HepG2 (cell line): ENCODE results near the gene TGDS. TPM values are rescaled to one million over a fixed set of nuclear protein-coding genes. Genes with fewer than 3 reads are reported as not detected.
A peak's percentile ranks its signal among the peaks of the same experiment; 100 is the strongest.

ENCODE experiments used
- DMAP1 ChIP-seq: IDR thresholded peaks from 2 replicates; pipeline ENCODE4 v1.6.1; 2016
- HES4 ChIP-seq: sonication (generic); formaldehyde crosslinking; IDR thresholded peaks from 2 replicates; pipeline ENCODE4 v1.9.0; 2021; ENCODE audit warnings: mild to moderate bottlenecking, missing genetic modification reagents, borderline replicate concordance
- MYC ChIP-seq: sonication (generic); formaldehyde crosslinking; IDR thresholded peaks from 2 replicates; pipeline ENCODE4 v1.9.0; 2021; ENCODE audit warnings: missing genetic modification reagents, borderline replicate concordance
- NCOA1 ChIP-seq: sonication (generic); formaldehyde crosslinking; IDR thresholded peaks from 2 replicates; pipeline ENCODE4 v1.9.0; 2021; ENCODE audit warnings: missing genetic modification reagents
- PHF20 ChIP-seq: sonication (generic); formaldehyde crosslinking; IDR thresholded peaks from 2 replicates; pipeline ENCODE4 v1.5.0; 2020; ENCODE audit warnings: mild to moderate bottlenecking, missing genetic modification reagents
- PHF8 ChIP-seq: sonication (generic); formaldehyde crosslinking; IDR thresholded peaks from 2 replicates; pipeline ENCODE4 v1.5.0; 2020; ENCODE audit warnings: missing genetic modification reagents
- SIX4 ChIP-seq: sonication (generic); formaldehyde crosslinking; IDR thresholded peaks from 2 replicates; pipeline ENCODE4 v1.4.0; 2020; ENCODE audit warnings: missing genetic modification reagents
- ZFX ChIP-seq: sonication (generic); formaldehyde crosslinking; IDR thresholded peaks from 2 replicates; pipeline ENCODE4 v1.4.0; 2020; ENCODE audit warnings: mild to moderate bottlenecking, low read depth, missing genetic modification reagents, moderate library complexity
- ZNF20 ChIP-seq: sonication (generic); formaldehyde crosslinking; IDR thresholded peaks from 2 replicates; pipeline ENCODE4 v1.4.0; 2020; ENCODE audit warnings: mild to moderate bottlenecking, moderate library complexity, missing genetic modification reagents
- ZNF296 ChIP-seq: sonication (generic); formaldehyde crosslinking; conservative IDR thresholded peaks from 2 replicates; pipeline ENCODE4 v1.5.0; 2020; ENCODE audit warnings: mild to moderate bottlenecking, missing genetic modification reagents
- ZNF3 ChIP-seq: IDR thresholded peaks from 2 replicates; pipeline ENCODE4 v1.7.0; 2017; ENCODE audit warnings: inconsistent platforms
- ZNF558 ChIP-seq: sonication (generic); formaldehyde crosslinking; IDR thresholded peaks from 2 replicates; pipeline ENCODE4 v1.9.0; 2022; ENCODE audit warnings: mild to moderate bottlenecking, missing genetic modification reagents, borderline replicate concordance
- polyA plus RNA-seq, 8 experiments: library from polyadenylated mRNA; depleted of rRNA in 3 of 8; stranded (reverse) in 7 of 8; unstranded in 1 of 8; fragments of >200 nt; fragmentation: Illumina TruSeq in 4 of 8; extraction: Trizol in 4 of 8; gene quantifications; 2 replicates each; pipeline versions ENCODE4 v1.2.1 to v1.2.3, GENCODE V29; 2011 to 2016; ENCODE audit warnings: low read depth in 4 of 8, missing spikeins in 1 of 8, mixed read lengths in 1 of 8; ENCODE audit not compliant: insufficient read depth in 1 of 8
- total RNA-seq, 5 experiments: library from RNA; depleted of rRNA; stranded (reverse); fragments of >200 nt; fragmentation: Illumina TruSeq; extraction: Trizol; gene quantifications; 2 replicates each; pipeline ENCODE4 v1.2.3, GENCODE V29; 2016; ENCODE audit warnings: low read depth in 1 of 5
- TF ChIP-seq, protein P1 (sequence below): sonication (generic); formaldehyde crosslinking; IDR thresholded peaks from 2 replicates; pipeline ENCODE4 v1.5.0; 2020; ENCODE audit warnings: mild to moderate bottlenecking, missing genetic modification reagents
- TF ChIP-seq, protein P2 (sequence below): sonication (generic); formaldehyde crosslinking; IDR thresholded peaks from 2 replicates; pipeline ENCODE4 v1.4.0; 2020; ENCODE audit warnings: missing genetic modification reagents, mild to moderate bottlenecking, borderline replicate concordance
- TF ChIP-seq, protein P3 (sequence below): sonication (generic); formaldehyde crosslinking; IDR thresholded peaks from 2 replicates; pipeline ENCODE4 v1.4.0; 2020; ENCODE audit warnings: mild to moderate bottlenecking, missing genetic modification reagents
- TF ChIP-seq, protein P4 (sequence below): sonication (generic); formaldehyde crosslinking; IDR thresholded peaks from 2 replicates; pipeline ENCODE4 v1.8.0; 2022; ENCODE audit warnings: mild to moderate bottlenecking, missing genetic modification reagents
- TF ChIP-seq, protein P5 (sequence below): sonication (generic); formaldehyde crosslinking; IDR thresholded peaks from 2 replicates; pipeline ENCODE4 v1.8.1; 2023; ENCODE audit warnings: missing genetic modification reagents, mild to moderate bottlenecking, borderline replicate concordance

Gene TGDS
- total and polyA plus RNA-seq, 2 of the 13 experiments (the other 11 are each of a cell fraction or from before 2014, with no cell fraction given): 15.5 to 17.9 TPM

DNA sequence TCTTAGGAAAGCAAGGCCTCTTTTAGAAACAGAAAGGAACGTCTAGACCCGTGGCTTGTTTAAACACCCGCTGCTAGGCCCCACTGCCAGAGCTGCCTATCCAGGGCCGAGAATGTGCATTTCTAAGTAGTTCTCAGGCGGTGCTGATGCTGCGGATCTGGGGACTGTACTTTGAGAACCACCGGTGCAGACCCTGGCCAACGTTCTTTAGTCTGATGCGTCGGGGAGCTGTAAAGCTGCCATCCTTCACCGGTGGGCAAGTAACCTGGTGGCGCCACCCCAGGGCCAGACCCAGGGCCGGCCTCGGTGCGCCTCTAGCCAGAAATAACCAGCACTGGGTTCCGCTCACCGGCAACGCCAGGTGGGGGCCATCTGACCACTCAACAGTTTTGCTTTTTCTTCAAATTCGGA is 47.1 kb downstream of the TGDS start (continued):
- TF ChIP-seq, protein P1, sequence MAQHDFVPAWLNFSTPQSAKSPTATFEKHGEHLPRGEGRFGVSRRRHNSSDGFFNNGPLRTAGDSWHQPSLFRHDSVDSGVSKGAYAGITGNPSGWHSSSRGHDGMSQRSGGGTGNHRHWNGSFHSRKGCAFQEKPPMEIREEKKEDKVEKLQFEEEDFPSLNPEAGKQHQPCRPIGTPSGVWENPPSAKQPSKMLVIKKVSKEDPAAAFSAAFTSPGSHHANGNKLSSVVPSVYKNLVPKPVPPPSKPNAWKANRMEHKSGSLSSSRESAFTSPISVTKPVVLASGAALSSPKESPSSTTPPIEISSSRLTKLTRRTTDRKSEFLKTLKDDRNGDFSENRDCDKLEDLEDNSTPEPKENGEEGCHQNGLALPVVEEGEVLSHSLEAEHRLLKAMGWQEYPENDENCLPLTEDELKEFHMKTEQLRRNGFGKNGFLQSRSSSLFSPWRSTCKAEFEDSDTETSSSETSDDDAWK (CRISPR knock-in tag): no peak
- peak; percentile 72 for TF ChIP-seq ZFX (CRISPR knock-in tag)
- TF ChIP-seq, protein P2, sequence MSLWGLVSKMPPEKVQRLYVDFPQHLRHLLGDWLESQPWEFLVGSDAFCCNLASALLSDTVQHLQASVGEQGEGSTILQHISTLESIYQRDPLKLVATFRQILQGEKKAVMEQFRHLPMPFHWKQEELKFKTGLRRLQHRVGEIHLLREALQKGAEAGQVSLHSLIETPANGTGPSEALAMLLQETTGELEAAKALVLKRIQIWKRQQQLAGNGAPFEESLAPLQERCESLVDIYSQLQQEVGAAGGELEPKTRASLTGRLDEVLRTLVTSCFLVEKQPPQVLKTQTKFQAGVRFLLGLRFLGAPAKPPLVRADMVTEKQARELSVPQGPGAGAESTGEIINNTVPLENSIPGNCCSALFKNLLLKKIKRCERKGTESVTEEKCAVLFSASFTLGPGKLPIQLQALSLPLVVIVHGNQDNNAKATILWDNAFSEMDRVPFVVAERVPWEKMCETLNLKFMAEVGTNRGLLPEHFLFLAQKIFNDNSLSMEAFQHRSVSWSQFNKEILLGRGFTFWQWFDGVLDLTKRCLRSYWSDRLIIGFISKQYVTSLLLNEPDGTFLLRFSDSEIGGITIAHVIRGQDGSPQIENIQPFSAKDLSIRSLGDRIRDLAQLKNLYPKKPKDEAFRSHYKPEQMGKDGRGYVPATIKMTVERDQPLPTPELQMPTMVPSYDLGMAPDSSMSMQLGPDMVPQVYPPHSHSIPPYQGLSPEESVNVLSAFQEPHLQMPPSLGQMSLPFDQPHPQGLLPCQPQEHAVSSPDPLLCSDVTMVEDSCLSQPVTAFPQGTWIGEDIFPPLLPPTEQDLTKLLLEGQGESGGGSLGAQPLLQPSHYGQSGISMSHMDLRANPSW (CRISPR knock-in tag): no peak; the same call in 1 of the 2 replicates
- TF ChIP-seq, protein P3, sequence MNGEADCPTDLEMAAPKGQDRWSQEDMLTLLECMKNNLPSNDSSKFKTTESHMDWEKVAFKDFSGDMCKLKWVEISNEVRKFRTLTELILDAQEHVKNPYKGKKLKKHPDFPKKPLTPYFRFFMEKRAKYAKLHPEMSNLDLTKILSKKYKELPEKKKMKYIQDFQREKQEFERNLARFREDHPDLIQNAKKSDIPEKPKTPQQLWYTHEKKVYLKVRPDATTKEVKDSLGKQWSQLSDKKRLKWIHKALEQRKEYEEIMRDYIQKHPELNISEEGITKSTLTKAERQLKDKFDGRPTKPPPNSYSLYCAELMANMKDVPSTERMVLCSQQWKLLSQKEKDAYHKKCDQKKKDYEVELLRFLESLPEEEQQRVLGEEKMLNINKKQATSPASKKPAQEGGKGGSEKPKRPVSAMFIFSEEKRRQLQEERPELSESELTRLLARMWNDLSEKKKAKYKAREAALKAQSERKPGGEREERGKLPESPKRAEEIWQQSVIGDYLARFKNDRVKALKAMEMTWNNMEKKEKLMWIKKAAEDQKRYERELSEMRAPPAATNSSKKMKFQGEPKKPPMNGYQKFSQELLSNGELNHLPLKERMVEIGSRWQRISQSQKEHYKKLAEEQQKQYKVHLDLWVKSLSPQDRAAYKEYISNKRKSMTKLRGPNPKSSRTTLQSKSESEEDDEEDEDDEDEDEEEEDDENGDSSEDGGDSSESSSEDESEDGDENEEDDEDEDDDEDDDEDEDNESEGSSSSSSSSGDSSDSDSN (CRISPR knock-in tag): peak; percentile 55; the same call in 1 of the 2 replicates
- peak; percentile 47; the same call in 1 of the 2 replicates for TF ChIP-seq PHF8 (CRISPR knock-in tag)
- no peak for TF ChIP-seq SIX4 (CRISPR knock-in tag)
- TF ChIP-seq, protein P4, sequence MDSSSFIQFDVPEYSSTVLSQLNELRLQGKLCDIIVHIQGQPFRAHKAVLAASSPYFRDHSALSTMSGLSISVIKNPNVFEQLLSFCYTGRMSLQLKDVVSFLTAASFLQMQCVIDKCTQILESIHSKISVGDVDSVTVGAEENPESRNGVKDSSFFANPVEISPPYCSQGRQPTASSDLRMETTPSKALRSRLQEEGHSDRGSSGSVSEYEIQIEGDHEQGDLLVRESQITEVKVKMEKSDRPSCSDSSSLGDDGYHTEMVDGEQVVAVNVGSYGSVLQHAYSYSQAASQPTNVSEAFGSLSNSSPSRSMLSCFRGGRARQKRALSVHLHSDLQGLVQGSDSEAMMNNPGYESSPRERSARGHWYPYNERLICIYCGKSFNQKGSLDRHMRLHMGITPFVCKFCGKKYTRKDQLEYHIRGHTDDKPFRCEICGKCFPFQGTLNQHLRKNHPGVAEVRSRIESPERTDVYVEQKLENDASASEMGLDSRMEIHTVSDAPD (CRISPR knock-in tag): peak; percentile 32; the same call in 1 of the 2 replicates
- TF ChIP-seq ZNF296 (CRISPR knock-in tag): 0 out of 2 replicates have a peak, but pooled peaks have one; percentile 20
- no peak for TF ChIP-seq ZNF3 (CRISPR knock-in tag)
- 0 out of 2 replicates have a peak, but pooled peaks have one; percentile 15 for TF ChIP-seq HES4 (CRISPR knock-in tag)
- TF ChIP-seq NCOA1 (CRISPR knock-in tag): no peak
- TF ChIP-seq DMAP1: no peak
- 0 out of 2 replicates have a peak, but pooled peaks have one; percentile 82 for TF ChIP-seq ZNF558 (CRISPR knock-in tag)
- TF ChIP-seq MYC (CRISPR knock-in tag): peak; percentile 10; the same call in 1 of the 2 replicates
- peak; percentile 67 for TF ChIP-seq PHF20 (CRISPR knock-in tag)
- TF ChIP-seq, protein P5, sequence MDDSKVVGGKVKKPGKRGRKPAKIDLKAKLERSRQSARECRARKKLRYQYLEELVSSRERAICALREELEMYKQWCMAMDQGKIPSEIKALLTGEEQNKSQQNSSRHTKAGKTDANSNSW (CRISPR knock-in tag): no peak; the same call in 1 of the 2 replicates
- TF ChIP-seq ZNF20: 0 out of 2 replicates have a peak, but pooled peaks have one; percentile 5
